Heart right ventricle (tissue), 16 donors: ENCODE results near the gene CDH18. TPM values are rescaled to one million over a fixed set of nuclear protein-coding genes. Genes with fewer than 3 reads are reported as not detected.

Experiments used
- ATAC-seq, 8 donors: fragments of 200-7000 bp; cut with Tn5 transposase; one replicate each; pipeline ENCODE4 v1.9.1; 2020; ENCODE audit warnings: mild to moderate bottlenecking in 8 of 8, moderate library complexity in 8 of 8, moderate number of reproducible peaks in 1 of 8
- DNase-seq, 2 donors: peaks; one replicate each; pipeline ENCODE4 v3.0.0-alpha.2; 2020
- H3K27ac ChIP-seq, 10 donors: fragments of 200-600 bp; sonication (generic) in 2 of 10; one replicate each; pipeline versions ENCODE4 v1.5.0 to v1.8.0; 2020 to 2022; ENCODE audit warnings: mild to moderate bottlenecking in 3 of 10
- H3K27me3 ChIP-seq, 7 donors: fragments of 200-600 bp; one replicate each; pipeline ENCODE4 v1.8.0; 2021 to 2022; ENCODE audit warnings: mild to moderate bottlenecking in 2 of 7
- H3K36me3 ChIP-seq, 9 donors: fragments of 200-600 bp; sonication (generic) in 1 of 9; one replicate each; pipeline versions ENCODE4 v1.5.0 to v1.8.0; 2020 to 2022; ENCODE audit warnings: mild to moderate bottlenecking in 2 of 9
- H3K4me1 ChIP-seq, 9 donors: fragments of 200-600 bp; sonication (generic) in 1 of 9; one replicate each; pipeline versions ENCODE4 v1.5.0 to v1.8.0; 2020 to 2022; ENCODE audit warnings: mild to moderate bottlenecking in 4 of 9
- H3K4me3 ChIP-seq, 10 donors: fragments of 200-600 bp; sonication (generic) in 2 of 10; one replicate each; pipeline versions ENCODE4 v1.5.0 to v1.8.0; 2020 to 2022; ENCODE audit warnings: mild to moderate bottlenecking in 7 of 10, moderate library complexity in 2 of 10
- H3K9me3 ChIP-seq, 11 donors: fragments of 200-600 bp in 10 of 11; sonication (generic) in 2 of 11; one replicate each; pipeline versions ENCODE4 v1.5.0 to v1.8.0; 2013 to 2022; ENCODE audit warnings: mild to moderate bottlenecking in 2 of 11, control low read depth in 1 of 11, moderate library complexity in 1 of 11
- WGBS, 2 donors: extraction: QIAGEN DNeasy Blood & Tissue Kit; methylation state at CpG; one replicate each; pipeline ENCODE4 v1.1.7; 2013; ENCODE audit warnings: inconsistent platforms in 1 of 2; 5-methylcytosine and 5-hydroxymethylcytosine counted together
- intact Hi-C, 10 donors: fragments of 100-400 bp; cut with DNase I; formaldehyde crosslinking; loops; one replicate each; pipeline versions ENCODE4 v1.11.1 to v1.14.2; 2022
- polyA plus RNA-seq, 2 donors: library from polyadenylated mRNA; stranded (reverse); fragments of 200-250 nt; gene quantifications; one replicate each; pipeline ENCODE4 v1.2.3, GENCODE V29; 2013
- total RNA-seq, 10 donors: library from RNA; stranded (reverse); fragmentation: NEBNext Ultra II Directional in 3 of 10; extraction: Animal tissue kit (Norgen Biotek cat#: 25700) in 3 of 10; gene quantifications; one replicate each; pipeline versions ENCODE4 v1.2.1 to v1.2.4, GENCODE V29; 2021 to 2023
- TF ChIP-seq, protein P1 (sequence below), 9 donors: fragments of 200-600 bp; sonication (generic) in 2 of 9; IDR thresholded peaks; one replicate each; pipeline versions ENCODE4 v1.5.0 to v1.8.0; 2021 to 2022; ENCODE audit warnings: antibody characterized with exemption in 9 of 9, mild to moderate bottlenecking in 5 of 9, moderate library complexity in 1 of 9
- donor health status: Arrhythmogenic right ventricular cardiomyopathy.
- donor health status: ischemic (EF 13 %, LVEDD 7.1; RV severe dilation, severe dysfunction).
- donor health status: healthy with polysubstance abuse.
- donor health status: DM: no; HTN: yes; CAD: no.
- donor health status: DM: no; HTN: no; CAD: no.
- donor health status: ischemic (EF 25% LVEDD 6.9; RV normal size, moderate dysfunction).
- donor health status: ischemic (EF 25% LVEDD 5.7; RV mildly dilated, moderate dysfunction).
- donor health status: healthy.
- donor health status: DM: yes; HTN: yes; CAD: no.
- donor health status: Ischemic cardiomyopathy.
- donor health status: ischemic (EF 35%, LVEDD 5.7; RV mildly dilated, moderate dysfunction).
- donor health status: nonischemic (EF 11% LVEDD 7.7; RV severe dilation, severe dysfunction).
- donor health status: DM: yes; HTN: yes; CAD: no.
- donor health status: PGD.
- donor health status: ischemic (EF 29% LVEDD 5.4; RV normal size, mild dysfunction).
- donor health status: nonischemic (EF 23%, LVEDD 6.1; RV moderate dilation, normal function).

The CDH18 gene
- total and polyA plus RNA-seq, 12 donors = not detected

DNA sequence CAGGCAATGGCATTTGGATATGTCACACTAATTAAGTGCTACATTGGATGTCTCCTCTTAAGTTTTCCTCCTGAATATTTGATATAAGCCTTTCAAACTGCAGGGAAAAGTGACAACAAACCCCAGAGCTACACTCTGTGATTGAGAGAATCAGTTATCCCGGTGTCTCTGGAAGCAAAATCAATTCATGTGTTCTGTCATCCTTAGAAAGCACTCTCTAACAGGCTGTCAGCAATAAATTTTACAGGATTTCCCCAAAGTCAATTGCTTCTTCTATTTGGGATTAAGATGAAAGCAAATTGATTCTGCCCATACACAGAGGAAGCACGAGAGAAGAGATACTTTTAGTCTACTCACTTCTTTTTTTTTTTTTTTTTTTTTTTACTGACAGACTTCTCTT lies 332.4 kb downstream of the CDH18 start:
- H3K27ac ChIP-seq = no peak overlapping the region
- no peaks in the 10 kb centered on the region for H3K4me1 ChIP-seq
- DNase-seq (no peak), ATAC-seq (no peak)
- 54 to 65% methylated on average over 2 of the region's 2 CpGs for WGBS, 2 donors
- H3K9me3 ChIP-seq = peaks cover 0 to 10% (median 0%) of the 10 kb centered on the region in 11 donors
- no peaks in the 10 kb centered on the region for H3K27me3 ChIP-seq
- TF ChIP-seq, protein P1, sequence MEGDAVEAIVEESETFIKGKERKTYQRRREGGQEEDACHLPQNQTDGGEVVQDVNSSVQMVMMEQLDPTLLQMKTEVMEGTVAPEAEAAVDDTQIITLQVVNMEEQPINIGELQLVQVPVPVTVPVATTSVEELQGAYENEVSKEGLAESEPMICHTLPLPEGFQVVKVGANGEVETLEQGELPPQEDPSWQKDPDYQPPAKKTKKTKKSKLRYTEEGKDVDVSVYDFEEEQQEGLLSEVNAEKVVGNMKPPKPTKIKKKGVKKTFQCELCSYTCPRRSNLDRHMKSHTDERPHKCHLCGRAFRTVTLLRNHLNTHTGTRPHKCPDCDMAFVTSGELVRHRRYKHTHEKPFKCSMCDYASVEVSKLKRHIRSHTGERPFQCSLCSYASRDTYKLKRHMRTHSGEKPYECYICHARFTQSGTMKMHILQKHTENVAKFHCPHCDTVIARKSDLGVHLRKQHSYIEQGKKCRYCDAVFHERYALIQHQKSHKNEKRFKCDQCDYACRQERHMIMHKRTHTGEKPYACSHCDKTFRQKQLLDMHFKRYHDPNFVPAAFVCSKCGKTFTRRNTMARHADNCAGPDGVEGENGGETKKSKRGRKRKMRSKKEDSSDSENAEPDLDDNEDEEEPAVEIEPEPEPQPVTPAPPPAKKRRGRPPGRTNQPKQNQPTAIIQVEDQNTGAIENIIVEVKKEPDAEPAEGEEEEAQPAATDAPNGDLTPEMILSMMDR (IDR thresholded peaks at IDR 0.05) = no peak
- no peak overlapping the region for H3K4me3 ChIP-seq
- intact Hi-C loops = no loop called here
- no peaks in the 10 kb centered on the region for H3K36me3 ChIP-seq

DNA sequence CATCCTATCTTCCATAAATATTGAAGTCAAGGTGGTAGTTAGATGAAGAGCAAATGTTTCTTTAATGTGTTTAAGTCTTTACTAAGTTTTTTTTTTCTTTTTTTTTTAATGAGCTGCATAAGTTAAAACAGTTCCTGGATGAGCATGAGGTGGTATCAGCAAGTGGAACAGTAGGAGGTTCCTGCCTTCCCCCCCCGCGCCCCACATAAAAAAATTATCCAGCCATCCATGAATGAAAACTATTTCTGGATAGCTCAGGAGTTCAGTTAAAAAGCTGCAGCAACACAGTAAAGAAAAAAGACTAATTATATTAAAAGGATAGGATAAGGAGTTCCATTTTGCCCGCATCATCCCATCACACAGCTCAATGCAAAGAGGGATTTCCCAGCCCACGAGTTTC lies 349.5 kb downstream of the CDH18 start:
- H3K9me3 ChIP-seq = peaks cover 0 to 30% (median 0%) of the 10 kb centered on the region in 11 donors
- TF ChIP-seq, protein P1 (IDR thresholded peaks at IDR 0.05) = no peak

DNA sequence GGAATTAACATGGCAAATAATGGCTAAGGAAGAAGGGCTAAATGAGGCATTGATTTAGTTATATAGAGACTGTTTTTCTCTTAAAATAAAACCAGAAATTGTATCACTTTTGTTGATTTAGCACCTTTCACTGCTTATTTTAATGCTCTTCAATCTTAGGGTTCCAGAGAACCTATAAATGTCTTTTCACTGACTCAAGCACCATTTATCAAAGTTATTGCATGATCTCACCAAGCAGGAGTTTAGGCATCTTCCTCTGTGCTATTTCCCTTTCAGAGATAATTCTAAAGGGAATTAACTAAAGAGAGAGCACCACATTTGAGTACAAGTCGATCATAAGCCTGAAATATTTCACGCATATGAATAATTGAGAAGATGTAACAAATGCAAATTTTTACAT lies 357.1 kb downstream of the CDH18 start:
- TF ChIP-seq, protein P1 (IDR thresholded peaks at IDR 0.05) = no peak
- no peaks in the 10 kb centered on the region for H3K27me3 ChIP-seq
- peaks cover 0 to 5% (median 0%) of the 10 kb centered on the region in 11 donors for H3K9me3 ChIP-seq
- no peaks in the 10 kb centered on the region for H3K4me1 ChIP-seq
- intact Hi-C loops = no loop called here
- ATAC-seq (no peak), DNase-seq (no peak)
- no peak overlapping the region for H3K4me3 ChIP-seq
- H3K27ac ChIP-seq = no peak overlapping the region
- 71% methylated on average over 2 of the region's 2 CpGs for WGBS, 2 donors
- no peaks in the 10 kb centered on the region for H3K36me3 ChIP-seq

More for the DNA sequence above, 349.5 kb downstream of the CDH18 start:
- H3K36me3 ChIP-seq = no peaks in the 10 kb centered on the region
- no peaks in the 10 kb centered on the region for H3K4me1 ChIP-seq
- H3K4me3 ChIP-seq = no peak overlapping the region
- ATAC-seq = no peak
- intact Hi-C loops = no loop called here
- 84 to 89% methylated on average over 4 of the region's 4 CpGs for WGBS, 2 donors
- H3K27me3 ChIP-seq = no peaks in the 10 kb centered on the region
- DNase-seq = no peak
- no peak overlapping the region for H3K27ac ChIP-seq

DNA sequence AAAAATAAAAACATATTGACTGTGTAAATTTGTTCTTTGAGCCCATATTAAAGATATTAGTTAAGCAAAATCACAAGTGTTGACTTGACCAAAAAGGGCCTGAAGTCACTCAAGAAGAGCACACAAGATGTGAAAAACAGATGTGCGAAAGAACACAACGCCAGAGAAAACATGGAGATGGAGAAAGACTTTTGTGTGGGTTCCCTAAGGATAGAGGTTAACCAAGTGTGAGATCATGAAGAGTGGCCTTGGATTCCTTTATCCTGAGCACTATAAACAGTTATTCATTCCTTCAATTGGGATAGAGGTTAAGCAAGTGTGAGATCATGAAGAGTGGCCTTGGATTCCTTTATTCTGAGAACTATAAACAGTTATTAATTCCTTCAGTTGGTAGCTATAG lies 361.8 kb downstream of the CDH18 start:
- ATAC-seq = peak in 1 of 8 donors; percentile 34

More for the DNA sequence above, 361.8 kb downstream of the CDH18 start:
- Histone ChIP-seq H3K36me3 (no peaks in the 10 kb centered on the region), H3K9me3 (peaks cover 0 to 4% (median 0%) of the 10 kb centered on the region in 11 donors), H3K27ac (no peak overlapping the region), H3K4me3 (no peak overlapping the region), H3K27me3 (no peaks in the 10 kb centered on the region), H3K4me1 (no peaks in the 10 kb centered on the region)
- intact Hi-C loops = no loop called here
- no peak for DNase-seq
- WGBS, 2 donors = 72 to 81% methylated on average over 2 of the region's 2 CpGs
- TF ChIP-seq, protein P1 (IDR thresholded peaks at IDR 0.05) = no peak
